HepG2 (cell line): Measurements from ENCODE around the gene PNMA8B.

Experiments
- CEBPB ChIP-seq: IDR thresholded peaks from 2 replicates; pipeline ENCODE4 v1.6.1; 2011; ENCODE audit warnings: low read depth, low read length, improper control_type of control experiment, borderline replicate concordance
- HIVEP1 ChIP-seq: sonication (generic); formaldehyde crosslinking; IDR thresholded peaks from 2 replicates; pipeline ENCODE4 v1.4.0; 2020; ENCODE audit warnings: mild to moderate bottlenecking, missing genetic modification reagents
- MAFK ChIP-seq, 2 experiments: IDR thresholded peaks in 1 of 2; conservative IDR thresholded peaks in 1 of 2; 2 replicates each; pipeline ENCODE4 v1.6.1; 2011; ENCODE audit warnings: improper control_type of control experiment in 2 of 2, low read length in 2 of 2
- ZC3H4 ChIP-seq: sonication (generic); formaldehyde crosslinking; IDR thresholded peaks from 2 replicates; pipeline ENCODE4 v1.4.0; 2020; ENCODE audit warnings: missing genetic modification reagents, borderline replicate concordance
- ZFP41 ChIP-seq: sonication (generic); formaldehyde crosslinking; IDR thresholded peaks from 2 replicates; pipeline ENCODE4 v1.4.0; 2020; ENCODE audit warnings: mild to moderate bottlenecking, missing genetic modification reagents, borderline replicate concordance
- ZNF282 ChIP-seq: fragments of 450-650 bp; IDR thresholded peaks from 2 replicates; pipeline ENCODE4 v1.6.1; 2018; ENCODE audit not compliant: partially characterized antibody

DNA sequence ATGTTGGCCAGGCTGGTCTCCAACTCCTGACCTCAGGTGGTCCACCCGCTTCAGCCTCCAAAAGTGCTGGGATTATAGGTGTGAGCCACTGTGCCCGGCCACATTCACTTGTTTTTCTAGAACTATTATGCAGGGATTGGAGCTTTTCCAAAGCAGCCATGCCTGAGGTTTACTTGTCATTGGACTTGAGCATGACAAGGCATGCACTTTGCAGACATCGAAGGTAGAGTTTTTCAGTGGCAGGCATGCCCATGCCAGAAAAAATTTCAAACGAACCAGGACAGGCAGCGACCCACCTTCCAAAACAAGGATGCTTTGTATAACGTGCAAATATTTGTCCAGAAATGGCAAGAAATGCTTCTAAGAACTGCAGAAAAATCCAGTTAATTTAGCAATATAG is 42.0 kb downstream of the PNMA8B start:
- no peak for TF ChIP-seq ZNF282
- no peak for TF ChIP-seq ZFP41
- TF ChIP-seq MAFK (conservative IDR thresholded peaks at IDR 0.05 in 1 of 2, IDR thresholded peaks at IDR 0.05 in 1 of 2; ENCODE audit: low read length in 2 of 2): no peak
- no peak for TF ChIP-seq ZC3H4
- TF ChIP-seq HIVEP1 (CRISPR knock-in tag): no peak
- no peak for TF ChIP-seq CEBPB
